Uterus (tissue), 4 donors: Measurements from ENCODE around the gene GNMT. TPM values are rescaled to one million over a fixed set of nuclear protein-coding genes. Genes with fewer than 3 reads are reported as not detected.

ENCODE experiments used
- DNase-seq, 2 donors: peaks; one replicate each; pipeline ENCODE4 v3.0.0-alpha.2; 2019 to 2020
- H3K27ac ChIP-seq, 2 donors: fragments of 200-600 bp; sonication (generic); 1 replicate in 1 of 2; 2 replicates in 1 of 2; pipeline ENCODE4 v1.5.1; 2016 to 2018
- H3K27me3 ChIP-seq, 2 donors: fragments of 200-600 bp; sonication (generic); one replicate each; pipeline ENCODE4 v1.5.1; 2018 to 2019; ENCODE audit warnings: control low read depth in 1 of 2
- H3K36me3 ChIP-seq, 2 donors: fragments of 200-600 bp; sonication (generic); one replicate each; pipeline ENCODE4 v1.5.1; 2019; ENCODE audit warnings: control low read depth in 1 of 2
- H3K4me1 ChIP-seq, 2 donors: fragments of 200-600 bp; sonication (generic); one replicate each; pipeline ENCODE4 v1.5.1; 2018 to 2019; ENCODE audit warnings: control low read depth in 1 of 2
- H3K4me3 ChIP-seq, 2 donors: fragments of 200-600 bp; sonication (generic); 1 replicate in 1 of 2; 2 replicates in 1 of 2; pipeline ENCODE4 v1.5.1; 2018 to 2019; ENCODE audit warnings: mild to moderate bottlenecking in 1 of 2
- H3K9me3 ChIP-seq, 2 donors: fragments of 200-600 bp; sonication (generic); one replicate each; pipeline ENCODE4 v1.5.1; 2019; ENCODE audit warnings: control low read depth in 1 of 2
- CTCF ChIP-seq, 4 experiments: fragments of 200-600 bp in 2 of 4; fragments of 450-650 bp in 2 of 4; sonication (generic) in 2 of 4; IDR thresholded peaks; one replicate each; pipeline ENCODE4 v1.5.1; 2016 to 2019; ENCODE audit warnings: antibody characterized with exemption in 4 of 4, mild to moderate bottlenecking in 2 of 4, moderate library complexity in 1 of 4
- POLR2A ChIP-seq, 2 donors: fragments of 450-650 bp; IDR thresholded peaks; one replicate each; pipeline ENCODE4 v1.6.1; 2016; ENCODE audit warnings: antibody characterized with exemption in 2 of 2, mild to moderate bottlenecking in 1 of 2, moderate library complexity in 1 of 2
- intact Hi-C: fragments of 100-400 bp; cut with DNase I; formaldehyde crosslinking; loops from one replicate; pipeline ENCODE4 v1.15.1; 2023; ENCODE audit warnings: low total_unique reads
- total RNA-seq, 4 donors: library from RNA; depleted of rRNA in 3 of 4; stranded (reverse); fragments of >200 nt in 3 of 4; gene quantifications; one replicate each; pipeline versions ENCODE4 v1.1.0 to v1.2.4, GENCODE V29; 2014 to 2023
- donor health status: DM: yes; HTN: yes; CAD: no.

The GNMT gene
- total RNA-seq, 4 donors from 2014 or later: 1.7 TPM; not detected in 3

GRCh38 chr6:42973926-42974325, 13.4 kb downstream of the GNMT start:
- Histone ChIP-seq H3K27me3 (no peaks in the 10 kb centered on the region), H3K4me3 (no peak overlapping the region), H3K4me1 (peaks cover 0 to 7% of the 10 kb centered on the region in 2 donors), H3K27ac (no peak overlapping the region), H3K9me3 (no peaks in the 10 kb centered on the region), H3K36me3 (no peaks in the 10 kb centered on the region)
- intact Hi-C loops: no loop called here
- TF ChIP-seq CTCF (IDR thresholded peaks at IDR 0.05) (no peak), POLR2A (IDR thresholded peaks at IDR 0.05) (no peak)
- DNase-seq: no peak

GRCh38 chr6:42974919-42975505, 14.5 kb downstream of the GNMT start:
- intact Hi-C loops: no loop called here

GRCh38 chr6:42978487-42978838, 17.9 kb downstream of the GNMT start:
- Histone ChIP-seq H3K27ac (peak overlapping the region; percentile 83 to 87), H3K4me3 (peak overlapping the region; percentile 65 to 92), H3K4me1 (peaks cover 0 to 7% of the 10 kb centered on the region in 2 donors), H3K27me3 (no peaks in the 10 kb centered on the region), H3K9me3 (no peaks in the 10 kb centered on the region), H3K36me3 (no peaks in the 10 kb centered on the region)
- intact Hi-C loops: no loop called here
- TF ChIP-seq CTCF (IDR thresholded peaks at IDR 0.05): no peak
- TF ChIP-seq POLR2A (IDR thresholded peaks at IDR 0.05): no peak
- peak in 1 of 2 donors; percentile 27 for DNase-seq

More at GRCh38 chr6:42974919-42975505, 14.5 kb downstream of the GNMT start:
- Histone ChIP-seq H3K27ac (no peak overlapping the region), H3K27me3 (no peaks in the 10 kb centered on the region), H3K4me1 (peaks cover 0 to 7% of the 10 kb centered on the region in 2 donors), H3K4me3 (no peak overlapping the region), H3K36me3 (no peaks in the 10 kb centered on the region), H3K9me3 (no peaks in the 10 kb centered on the region)
- no peak for TF ChIP-seq CTCF (IDR thresholded peaks at IDR 0.05)
- TF ChIP-seq POLR2A (IDR thresholded peaks at IDR 0.05): no peak
- DNase-seq: no peak

- Histone ChIP-seq H3K36me3 (no peaks in the 10 kb centered on the region), H3K9me3 (no peaks in the 10 kb centered on the region), H3K4me1 (peaks cover 0 to 7% of the 10 kb centered on the region in 2 donors), H3K27me3 (no peaks in the 10 kb centered on the region), H3K4me3 (peak within 1 kb of the TSS; percentile 65 to 92), H3K27ac (peak within 1 kb of the TSS; percentile 83 to 87)
- TF ChIP-seq POLR2A (IDR thresholded peaks at IDR 0.05) (peak in 1 of 2 donors; percentile 42), CTCF (IDR thresholded peaks at IDR 0.05) (no peak)
- peak; percentile 78 to 86 for DNase-seq
- intact Hi-C loops: no loop called here
Observed at GRCh38 chr6:42978839-42979522, 18.4 kb downstream of the GNMT start, which contains the start of gene PEX6. TSS of gene PEX6 (minus strand) at chr6:42979181. CDS start at chr6:42979150, 31 bp downstream.

GRCh38 chr6:42979523-42980177, 19.1 kb downstream of the GNMT start:
- intact Hi-C loops: loop anchor here (10.0 kb wide), 1 partner anchor 55 kb away; the partner anchor contains the start of gene CNPY3
- H3K4me3 ChIP-seq: peak overlapping the region; percentile 65 to 92
- H3K27ac ChIP-seq: peak overlapping the region; percentile 83 to 87
- H3K36me3 ChIP-seq: no peaks in the 10 kb centered on the region
- H3K27me3 ChIP-seq: no peaks in the 10 kb centered on the region
- H3K9me3 ChIP-seq: no peaks in the 10 kb centered on the region
- peaks cover 0 to 7% of the 10 kb centered on the region in 2 donors for H3K4me1 ChIP-seq
- TF ChIP-seq CTCF (IDR thresholded peaks at IDR 0.05): no peak
- no peak for TF ChIP-seq POLR2A (IDR thresholded peaks at IDR 0.05)
- DNase-seq: no peak
